Calu3 (cell line): Measurements from ENCODE around the gene PRRG1. TPM values are rescaled to one million over a fixed set of nuclear protein-coding genes. Genes with fewer than 3 reads are reported as not detected.

Source experiments
- BruUV-seq: library from RNA; stranded (reverse); fragments of 400-500 nt; replicated peaks from 2 replicates; lab custom pipeline; 2021; lab: Mats Ljungman, UMichigan
- CTCF ChIA-PET: fragments of 300-600 bp; sonication (Branson Sonifier 250); formaldehyde crosslinking; loops from one replicate; lab custom pipeline; 2022; ENCODE audit warnings: antibody characterized with exemption; lab: Charles Lee
- DNase-seq: peaks from one replicate; pipeline ENCODE4 v3.0.0; 2022
- H3K27ac Mint-ChIP-seq: one replicate; pipeline ENCODE4 v1.8.0; 2022; ENCODE audit warnings: mixed read lengths; ENCODE audit not compliant: unreplicated experiment
- H3K27me3 Mint-ChIP-seq: one replicate; pipeline ENCODE4 v1.8.0; 2022; ENCODE audit warnings: mixed read lengths; ENCODE audit not compliant: unreplicated experiment
- H3K36me3 Mint-ChIP-seq: one replicate; pipeline ENCODE4 v1.8.0; 2022; ENCODE audit warnings: mild to moderate bottlenecking, moderate library complexity, mixed read lengths; ENCODE audit not compliant: insufficient read depth, unreplicated experiment
- H3K4me1 Mint-ChIP-seq: one replicate; pipeline ENCODE4 v1.8.0; 2022; ENCODE audit warnings: mild to moderate bottlenecking, low read depth, mixed read lengths; ENCODE audit not compliant: unreplicated experiment
- H3K4me3 Mint-ChIP-seq: one replicate; pipeline ENCODE4 v1.8.0; 2022; ENCODE audit warnings: mild to moderate bottlenecking, low read depth, moderate library complexity, mixed read lengths; ENCODE audit not compliant: unreplicated experiment
- H3K9me3 Mint-ChIP-seq: one replicate; pipeline ENCODE4 v1.8.0; 2022; ENCODE audit warnings: low read depth, mixed read lengths; ENCODE audit not compliant: unreplicated experiment
- intact Hi-C: fragments of 100-400 bp; cut with micrococcal nuclease; formaldehyde crosslinking; loops from one replicate; pipeline ENCODE4 v1.10.0; 2022; ENCODE audit not compliant: unreplicated experiment
- total RNA-seq: library from RNA; stranded (reverse); gene quantifications from 2 replicates; pipeline ENCODE4 v1.2.3, GENCODE V29; 2022
- TF ChIP-seq, protein P1 (sequence below): fragments of 200-600 bp; IDR thresholded peaks from one replicate; pipeline ENCODE4 v1.8.0; 2022; ENCODE audit warnings: antibody characterized with exemption; ENCODE audit not compliant: unreplicated experiment

The PRRG1 gene
- total RNA-seq, 1 experiment from 2014 or later, result 26.1 TPM

DNA sequence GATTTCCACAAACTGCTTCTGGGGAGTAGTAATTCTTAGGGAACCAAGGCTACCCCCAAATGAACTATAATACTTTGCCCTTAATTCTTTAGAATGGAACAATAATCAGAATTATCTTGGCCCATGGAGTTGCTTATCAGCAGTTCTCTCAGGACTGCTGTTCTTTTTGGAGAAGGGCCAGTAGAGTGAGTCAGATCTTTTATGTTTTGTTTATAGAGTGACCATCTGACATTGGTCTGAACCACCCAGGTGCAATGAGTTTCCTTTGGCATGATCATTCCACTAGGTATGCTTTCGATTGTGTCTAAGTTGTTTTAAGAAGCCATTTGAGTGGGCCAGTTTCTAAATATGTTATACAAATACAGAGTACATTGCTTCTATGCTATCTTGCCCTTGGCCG lies 31.8 kb downstream of the PRRG1 start:
- peak; percentile 48 for DNase-seq
- TF ChIP-seq, protein P1, sequence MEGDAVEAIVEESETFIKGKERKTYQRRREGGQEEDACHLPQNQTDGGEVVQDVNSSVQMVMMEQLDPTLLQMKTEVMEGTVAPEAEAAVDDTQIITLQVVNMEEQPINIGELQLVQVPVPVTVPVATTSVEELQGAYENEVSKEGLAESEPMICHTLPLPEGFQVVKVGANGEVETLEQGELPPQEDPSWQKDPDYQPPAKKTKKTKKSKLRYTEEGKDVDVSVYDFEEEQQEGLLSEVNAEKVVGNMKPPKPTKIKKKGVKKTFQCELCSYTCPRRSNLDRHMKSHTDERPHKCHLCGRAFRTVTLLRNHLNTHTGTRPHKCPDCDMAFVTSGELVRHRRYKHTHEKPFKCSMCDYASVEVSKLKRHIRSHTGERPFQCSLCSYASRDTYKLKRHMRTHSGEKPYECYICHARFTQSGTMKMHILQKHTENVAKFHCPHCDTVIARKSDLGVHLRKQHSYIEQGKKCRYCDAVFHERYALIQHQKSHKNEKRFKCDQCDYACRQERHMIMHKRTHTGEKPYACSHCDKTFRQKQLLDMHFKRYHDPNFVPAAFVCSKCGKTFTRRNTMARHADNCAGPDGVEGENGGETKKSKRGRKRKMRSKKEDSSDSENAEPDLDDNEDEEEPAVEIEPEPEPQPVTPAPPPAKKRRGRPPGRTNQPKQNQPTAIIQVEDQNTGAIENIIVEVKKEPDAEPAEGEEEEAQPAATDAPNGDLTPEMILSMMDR, result no peak
- H3K36me3 Mint-ChIP-seq, result no peaks in the 10 kb centered on the region
- no peaks in the 10 kb centered on the region for H3K9me3 Mint-ChIP-seq
- CTCF ChIA-PET, result no interaction called here
- H3K4me3 Mint-ChIP-seq, result no peak overlapping the region
- H3K27ac Mint-ChIP-seq, result peak overlapping the region; percentile 15
- H3K4me1 Mint-ChIP-seq, result peaks cover 20% of the 10 kb centered on the region
- intact Hi-C loops, result no loop called here
- H3K27me3 Mint-ChIP-seq, result no peaks in the 10 kb centered on the region
- no TSS peak for BruUV-seq

DNA sequence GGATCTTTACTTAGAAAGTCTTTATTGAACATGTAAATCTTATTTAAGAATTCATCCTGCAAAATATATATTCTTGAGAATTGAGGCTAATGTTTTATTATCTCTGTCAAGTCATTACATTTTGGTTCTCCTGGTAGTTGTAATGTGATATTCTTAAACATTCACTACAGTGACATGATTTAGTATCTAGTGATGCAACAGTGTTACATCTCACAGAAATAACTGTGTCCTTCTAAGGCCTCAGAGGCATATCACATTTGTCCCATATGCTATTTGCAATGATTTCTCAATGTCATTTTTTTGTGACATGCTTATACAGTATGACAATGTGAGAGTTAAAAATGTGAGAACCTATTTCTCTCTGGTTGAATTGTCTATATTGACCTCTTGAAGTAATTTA lies 34.1 kb downstream of the PRRG1 start:
- H3K27ac Mint-ChIP-seq, result no peak overlapping the region
- no peaks in the 10 kb centered on the region for H3K27me3 Mint-ChIP-seq
- no peak for DNase-seq
- BruUV-seq, result no TSS peak
- TF ChIP-seq, protein P1, result no peak
- H3K4me1 Mint-ChIP-seq, result peaks cover 18% of the 10 kb centered on the region
- intact Hi-C loops, result no loop called here
- H3K4me3 Mint-ChIP-seq, result no peak overlapping the region
- H3K36me3 Mint-ChIP-seq, result peaks cover 4% of the 10 kb centered on the region
- CTCF ChIA-PET, result no interaction called here
- peaks cover 2% of the 10 kb centered on the region for H3K9me3 Mint-ChIP-seq

- TF ChIP-seq, protein P1, result no peak
- no peak for DNase-seq
- no TSS peak for BruUV-seq
- H3K4me3 Mint-ChIP-seq, result no peak overlapping the region
- H3K27me3 Mint-ChIP-seq, result no peaks in the 10 kb centered on the region
- intact Hi-C loops, result no loop called here
- peaks cover 10% of the 10 kb centered on the region for H3K9me3 Mint-ChIP-seq
- CTCF ChIA-PET, result no interaction called here
- H3K27ac Mint-ChIP-seq, result no peak overlapping the region
- H3K36me3 Mint-ChIP-seq, result peaks cover 18% of the 10 kb centered on the region
- H3K4me1 Mint-ChIP-seq, result no peaks in the 10 kb centered on the region
These were observed 39.2 kb downstream of the PRRG1 start for GRCh38 chrX:37388413-37388812.

- BruUV-seq, result no TSS peak
- Mint-ChIP-seq H3K4me1 (peaks cover 7% of the 10 kb centered on the region), H3K9me3 (no peaks in the 10 kb centered on the region), H3K4me3 (no peak overlapping the region), H3K36me3 (no peaks in the 10 kb centered on the region), H3K27ac (no peak overlapping the region), H3K27me3 (no peaks in the 10 kb centered on the region)
- intact Hi-C loops, result no loop called here
- TF ChIP-seq, protein P1, result no peak
- CTCF ChIA-PET, result no interaction called here
- no peak for DNase-seq
These were observed 56.8 kb downstream of the PRRG1 start for GRCh38 chrX:37405956-37406355.
